Midbrain (tissue), 1 donor: Measurements from ENCODE around the gene DHRS7B.

Experiments used
- DNase-seq: peaks from one replicate; lab custom pipeline; 2025; lab: John Stamatoyannopoulos, UW

The DHRS7B gene

DNA sequence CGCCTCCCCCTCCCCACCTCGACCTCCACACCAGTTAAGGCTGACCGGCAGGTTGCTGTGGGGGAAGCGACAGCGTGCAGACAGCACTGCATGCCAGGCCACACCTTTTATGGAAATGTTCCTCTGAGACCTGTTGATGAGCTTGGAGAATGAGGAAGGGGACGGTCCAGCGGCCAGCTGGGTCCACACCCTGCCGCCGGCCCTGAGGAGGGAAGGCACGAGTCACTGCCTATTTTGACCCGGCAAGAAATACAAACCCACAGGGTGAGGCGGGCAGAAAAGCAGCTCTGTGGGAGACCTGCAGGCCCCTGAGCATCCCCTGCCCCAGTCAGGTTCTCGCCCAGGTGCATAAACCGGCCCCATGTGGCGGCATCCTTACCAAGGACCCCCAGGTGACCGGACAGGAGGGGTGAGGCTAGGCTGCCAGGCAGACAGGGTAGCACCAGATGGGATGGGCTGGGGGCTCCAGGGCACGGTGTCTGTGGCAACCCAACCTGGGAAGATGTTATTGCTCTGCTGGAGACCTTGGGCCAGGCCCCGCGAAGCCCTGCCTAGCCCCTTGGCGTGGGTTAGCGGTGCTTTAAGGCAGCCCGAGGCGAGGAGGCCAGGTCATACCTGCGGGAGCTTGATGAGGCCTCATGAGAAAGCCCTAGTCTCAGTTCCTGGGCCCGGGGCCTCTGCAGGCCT is 113.7 kb downstream of the DHRS7B start:
- no peak for DNase-seq
